Loucy (cell line): Measurements from ENCODE around the gene CLEC16A.

ENCODE experiments used
- H2AFZ ChIP-seq: fragments of 200-600 bp; sonication (generic); 2 replicates; pipeline ENCODE4 v1.6.0; 2016; ENCODE audit warnings: antibody characterized with exemption, mild to moderate bottlenecking, low read length, moderate library complexity
- H3F3A ChIP-seq: fragments of 200-600 bp; 2 replicates; pipeline ENCODE4 v1.6.0; 2016; ENCODE audit warnings: antibody characterized with exemption, low read depth, mild to moderate bottlenecking
- H3K27me3 ChIP-seq: fragments of 200-600 bp; sonication (generic); 2 replicates; pipeline ENCODE4 v1.6.1; 2014; ENCODE audit warnings: low read length, mild to moderate bottlenecking; ENCODE audit not compliant: insufficient read depth, poor library complexity, severe bottlenecking
- H3K36me3 ChIP-seq: fragments of 200-600 bp; sonication (generic); 2 replicates; pipeline ENCODE4 v1.6.1; 2016; ENCODE audit warnings: low read length; ENCODE audit not compliant: insufficient read depth
- H3K4me1 ChIP-seq: fragments of 200-600 bp; sonication (generic); 2 replicates; pipeline ENCODE4 v1.5.1; 2014; ENCODE audit warnings: low read length, mild to moderate bottlenecking; ENCODE audit not compliant: insufficient read depth, poor library complexity, severe bottlenecking
- H3K4me2 ChIP-seq: fragments of 200-600 bp; sonication (generic); 2 replicates; pipeline ENCODE4 v1.6.0; 2014; ENCODE audit warnings: antibody characterized with exemption, low read length, low read depth, mild to moderate bottlenecking; ENCODE audit not compliant: poor library complexity, severe bottlenecking
- H3K4me3 ChIP-seq: fragments of 200-600 bp; sonication (generic); 2 replicates; pipeline ENCODE4 v1.5.1; 2014; ENCODE audit warnings: low read length, mild to moderate bottlenecking, mixed read lengths; ENCODE audit not compliant: poor library complexity, severe bottlenecking
- H3K79me2 ChIP-seq: fragments of 200-600 bp; sonication (generic); 2 replicates; pipeline ENCODE4 v1.6.1; 2014; ENCODE audit warnings: low read length; ENCODE audit not compliant: insufficient read depth
- H3K9ac ChIP-seq: fragments of 200-600 bp; sonication (generic); 2 replicates; pipeline ENCODE4 v1.6.0; 2014; ENCODE audit warnings: mild to moderate bottlenecking, low read depth, low read length, moderate library complexity; ENCODE audit not compliant: poor library complexity, severe bottlenecking
- H3K9me2 ChIP-seq: fragments of 200-600 bp; sonication (generic); replicated peaks from 2 replicates; pipeline ENCODE4 v1.6.1; 2016; ENCODE audit warnings: low read depth, low read length, mixed read lengths
- H3K9me3 ChIP-seq: fragments of 200-600 bp; sonication (generic); 2 replicates; pipeline ENCODE4 v1.6.1; 2014; ENCODE audit warnings: mild to moderate bottlenecking, antibody characterized with exemption, low read length, low read depth; ENCODE audit not compliant: insufficient read depth
- H4K20me1 ChIP-seq: fragments of 200-600 bp; sonication (generic); 2 replicates; pipeline ENCODE4 v1.6.0; 2014; ENCODE audit warnings: antibody characterized with exemption, low read length, mild to moderate bottlenecking; ENCODE audit not compliant: insufficient read depth, poor library complexity, severe bottlenecking
- CTCF ChIP-seq: fragments of 200-600 bp; sonication (generic); conservative IDR thresholded peaks from 2 replicates; pipeline ENCODE4 v1.5.1; 2014; ENCODE audit warnings: mild to moderate bottlenecking, antibody characterized with exemption, low read length
- EZH2phosphoT487 ChIP-seq: fragments of 200-600 bp; IDR thresholded peaks from 2 replicates; pipeline ENCODE4 v1.6.1; 2018; ENCODE audit warnings: antibody characterized with exemption, mild to moderate bottlenecking, moderate library complexity, borderline replicate concordance

CLEC16A gene

GRCh38 chr16:11121914-11122692, 177.7 kb downstream of the CLEC16A start:
- Histone ChIP-seq H3K36me3 (peaks cover 12% of the 10 kb centered on the region; the same call in 1 of the 2 replicates), H3K27me3 (no peaks in the 10 kb centered on the region), H3K79me2 (no peaks in the 10 kb centered on the region), H2AFZ (no peak overlapping the region), H3K9ac (no peak overlapping the region), H4K20me1 (no peaks in the 10 kb centered on the region), H3K4me2 (no peak overlapping the region), H3K4me1 (no peaks in the 10 kb centered on the region), H3K4me3 (no peak overlapping the region), H3F3A (no peaks in the 10 kb centered on the region), H3K9me2 (no peaks in the 10 kb centered on the region), H3K9me3 (no peaks in the 10 kb centered on the region)
- TF ChIP-seq CTCF (no peak), EZH2phosphoT487 (no peak)

- Histone ChIP-seq H3K4me1 (no peaks in the 10 kb centered on the region), H3F3A (no peaks in the 10 kb centered on the region), H3K9ac (no peak overlapping the region), H3K9me2 (no peaks in the 10 kb centered on the region), H3K36me3 (peaks cover 12% of the 10 kb centered on the region; the same call in 1 of the 2 replicates), H3K27me3 (no peaks in the 10 kb centered on the region), H3K79me2 (no peaks in the 10 kb centered on the region), H3K4me2 (no peak overlapping the region), H2AFZ (no peak overlapping the region), H3K4me3 (no peak overlapping the region), H4K20me1 (no peaks in the 10 kb centered on the region), H3K9me3 (no peaks in the 10 kb centered on the region)
- no peak for TF ChIP-seq EZH2phosphoT487
- TF ChIP-seq CTCF = no peak
Observed at GRCh38 chr16:11123666-11124065, 179.3 kb downstream of the CLEC16A start.

- no peak overlapping the region for H3K4me2 ChIP-seq
- no peaks in the 10 kb centered on the region for H3K79me2 ChIP-seq
- no peak overlapping the region for H3K4me3 ChIP-seq
- TF ChIP-seq EZH2phosphoT487 (no peak), CTCF (no peak)
- H3K9me2 ChIP-seq = no peaks in the 10 kb centered on the region
- H4K20me1 ChIP-seq = no peaks in the 10 kb centered on the region
- no peaks in the 10 kb centered on the region for H3F3A ChIP-seq
- no peaks in the 10 kb centered on the region for H3K27me3 ChIP-seq
- no peaks in the 10 kb centered on the region for H3K4me1 ChIP-seq
- no peak overlapping the region for H2AFZ ChIP-seq
- H3K9me3 ChIP-seq = no peaks in the 10 kb centered on the region
- peaks cover 12% of the 10 kb centered on the region; the same call in 1 of the 2 replicates for H3K36me3 ChIP-seq
- H3K9ac ChIP-seq = no peak overlapping the region
Observed at GRCh38 chr16:11125936-11126335, 181.6 kb downstream of the CLEC16A start.
